COLO668 (cell line): Measurements from ENCODE around the gene LRCH1.

ENCODE experiments used
- DNase-seq: peaks from one replicate; lab custom pipeline; 2025; ENCODE audit not compliant: unreplicated experiment; lab: John Stamatoyannopoulos, UW

Gene LRCH1

GRCh38 chr13:46663206-46664037, 110.5 kb downstream of the LRCH1 start:
- DNase-seq: no peak

GRCh38 chr13:46664195-46664594, 111.2 kb downstream of the LRCH1 start:
- DNase-seq: no peak

DNA sequence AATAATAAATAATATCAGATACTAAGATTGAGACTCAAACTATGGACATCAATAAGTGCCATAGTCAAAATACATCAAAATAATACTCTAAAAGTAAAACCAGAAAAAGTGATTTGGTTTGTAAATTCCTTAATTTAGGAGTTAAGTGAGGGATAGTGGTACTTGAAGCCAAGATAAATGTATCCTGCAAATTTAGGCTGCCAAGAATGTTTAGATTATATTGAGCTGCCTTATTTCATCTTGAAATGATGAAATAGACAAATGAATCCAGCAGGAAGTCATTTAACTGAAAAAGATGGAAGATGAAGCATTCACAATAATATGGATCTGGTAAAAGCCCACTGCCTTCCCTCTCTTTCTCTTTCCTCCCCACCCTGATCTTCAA, 112.3 kb downstream of the LRCH1 start:
- DNase-seq: no peak

DNA sequence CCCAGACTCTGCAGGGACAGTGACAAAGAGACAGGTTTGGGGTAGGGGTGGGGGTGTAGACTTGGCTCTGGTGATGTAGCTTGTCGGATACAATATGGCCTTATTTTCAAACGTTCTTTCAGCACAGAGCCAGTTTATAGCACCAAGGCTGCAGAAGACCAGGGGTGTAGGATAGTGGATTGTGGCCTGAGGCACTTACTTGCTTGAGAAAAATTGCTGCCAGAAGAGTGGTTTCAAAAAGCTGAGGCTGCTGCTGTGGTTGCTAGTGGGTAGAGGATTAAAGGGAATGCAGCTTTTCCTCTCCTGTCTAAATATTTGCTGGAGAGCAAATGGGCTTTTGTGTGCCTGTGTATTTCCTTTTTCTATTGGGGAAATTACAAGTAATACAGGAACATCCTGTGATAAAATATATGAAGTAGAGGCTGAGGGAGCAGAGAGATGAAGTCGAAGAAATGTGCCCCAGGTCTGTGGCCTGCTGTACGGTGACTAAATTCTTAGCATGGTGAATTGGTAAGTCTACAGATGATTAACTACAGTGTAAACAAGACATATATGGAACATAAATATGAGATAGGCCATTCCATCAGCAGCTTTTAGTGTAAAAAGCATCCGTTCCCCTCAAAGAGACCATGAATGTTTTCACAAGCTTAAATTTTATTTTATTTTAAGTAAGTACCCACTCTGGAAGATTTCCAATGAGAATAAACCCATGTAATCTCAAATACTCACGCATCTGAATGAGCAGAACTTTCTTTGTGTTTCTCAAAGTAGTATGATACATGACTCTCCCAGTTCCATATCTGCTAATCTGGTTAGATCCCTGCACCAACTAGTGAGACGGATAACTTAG, 112.9 kb downstream of the LRCH1 start:
- DNase-seq: peak; percentile 49

DNA sequence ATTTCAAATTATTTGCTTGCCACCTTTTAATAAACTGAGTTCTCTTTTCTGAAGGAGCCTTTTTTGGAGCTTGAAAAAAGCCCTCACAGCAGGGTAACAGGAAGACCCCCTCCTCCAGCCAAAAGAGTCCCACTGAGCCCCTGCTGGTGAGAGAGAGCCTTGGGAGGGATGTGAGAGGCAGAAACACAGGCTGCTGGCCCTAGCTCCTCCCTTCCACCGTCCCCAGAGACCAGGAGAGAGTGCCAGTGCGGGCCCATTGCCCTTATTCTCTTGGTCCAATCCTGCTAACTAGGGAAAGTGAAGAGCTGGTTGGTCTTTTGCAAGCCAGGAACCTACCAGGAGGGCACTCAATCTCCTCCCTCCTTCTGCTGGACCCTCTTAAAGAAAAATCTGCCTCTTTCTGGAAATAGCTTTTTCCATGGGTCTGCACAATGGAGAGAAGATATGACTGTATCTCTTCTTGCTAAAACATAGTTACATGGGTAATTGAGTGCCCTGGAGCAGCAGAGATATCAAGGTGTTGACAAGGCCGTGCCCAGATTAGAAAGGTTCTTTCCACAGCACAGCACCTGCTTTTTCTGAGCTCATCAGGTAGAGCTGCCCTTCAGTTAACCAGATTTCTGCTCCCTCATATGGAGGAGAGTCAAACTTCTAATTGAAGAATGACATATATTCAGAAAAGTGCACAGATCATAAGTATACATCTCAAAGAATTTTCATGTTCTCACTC, 113.9 kb downstream of the LRCH1 start:
- no peak for DNase-seq

DNA sequence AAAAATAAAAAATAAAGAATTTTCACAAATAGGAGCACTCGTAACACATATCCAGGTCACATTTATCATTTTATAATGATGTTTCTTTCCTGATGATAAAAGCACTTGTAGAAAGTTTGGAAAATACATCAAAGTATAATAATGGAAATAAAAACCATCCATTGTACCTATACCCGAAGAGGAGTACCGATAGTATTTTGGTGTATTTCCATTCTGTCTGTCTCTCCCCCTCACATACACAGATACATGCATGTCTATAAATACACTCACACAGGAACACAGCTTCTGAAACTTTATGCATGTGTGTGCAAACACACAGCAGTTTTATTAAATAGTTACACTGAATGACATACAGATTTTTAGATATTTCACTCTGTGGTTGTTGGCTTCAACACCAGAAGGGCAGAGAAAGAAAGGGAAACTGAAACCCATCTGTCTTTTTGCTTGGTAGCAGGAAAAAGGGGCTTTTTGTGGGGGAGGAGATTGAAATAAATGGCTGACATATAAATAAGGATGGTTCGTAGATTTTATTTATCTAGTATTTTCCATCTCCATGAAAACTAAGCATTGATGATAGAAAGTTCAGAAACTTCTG, 114.8 kb downstream of the LRCH1 start:
- no peak for DNase-seq

GRCh38 chr13:46668302-46668720, 115.3 kb downstream of the LRCH1 start:
- DNase-seq: no peak

GRCh38 chr13:46668931-46669525, 116.1 kb downstream of the LRCH1 start:
- DNase-seq: no peak

DNA sequence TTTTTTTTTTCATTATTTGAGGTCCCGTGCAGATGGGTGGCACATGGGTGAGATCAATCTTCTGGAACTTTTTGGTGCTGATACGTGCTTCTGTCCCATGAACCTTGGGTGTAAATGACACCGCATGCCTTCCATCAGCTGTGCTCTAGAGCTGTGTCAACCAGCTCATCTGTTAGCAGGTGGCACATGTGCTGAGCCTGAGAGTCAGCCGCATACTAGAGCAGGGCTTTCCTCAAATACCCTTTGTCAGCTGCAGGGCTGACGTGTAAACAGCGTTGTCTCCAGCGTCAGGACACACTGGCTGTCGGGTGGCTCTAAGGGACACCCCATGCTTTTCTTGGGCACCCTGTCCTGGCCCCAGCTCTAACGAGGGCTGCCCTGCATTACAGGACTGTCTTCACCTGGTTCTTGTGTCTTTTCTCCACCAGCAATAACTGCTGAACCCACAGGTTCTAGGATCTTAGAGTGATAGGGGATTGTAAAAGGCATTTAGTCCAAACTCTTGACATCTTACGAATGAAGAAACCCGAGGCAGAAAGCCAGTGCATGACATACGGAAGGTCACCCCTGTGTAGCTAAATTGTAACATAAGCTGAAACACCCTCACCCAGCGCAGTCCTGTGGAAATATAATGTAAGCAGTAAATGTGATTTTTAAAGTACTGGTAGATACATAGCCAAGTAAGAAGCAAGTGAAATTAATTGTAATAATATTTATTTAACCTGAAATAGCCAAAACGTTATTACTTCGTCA, 119.5 kb downstream of the LRCH1 start:
- DNase-seq: no peak

DNA sequence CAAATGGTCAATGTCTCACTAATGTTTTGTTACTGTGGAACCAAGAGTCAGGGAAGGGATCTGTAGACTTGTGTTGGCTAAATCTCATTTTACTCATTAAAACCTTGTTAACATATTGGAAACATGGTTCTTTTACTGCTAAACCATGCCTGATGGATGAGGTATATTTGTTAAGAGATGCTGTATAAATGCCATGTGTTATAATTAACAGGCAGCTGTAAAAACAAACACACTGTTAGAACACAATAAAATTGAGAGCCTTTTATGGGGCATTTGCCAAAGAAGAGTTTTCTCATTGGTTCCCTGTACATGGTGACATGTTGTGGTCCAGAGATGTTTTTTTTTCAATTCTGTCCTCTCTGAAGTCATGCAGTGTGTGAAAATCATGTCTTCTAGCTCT, 122.0 kb downstream of the LRCH1 start:
- no peak for DNase-seq

- DNase-seq: no peak
These were observed 123.4 kb downstream of the LRCH1 start for GRCh38 chr13:46676378-46676725.

DNA sequence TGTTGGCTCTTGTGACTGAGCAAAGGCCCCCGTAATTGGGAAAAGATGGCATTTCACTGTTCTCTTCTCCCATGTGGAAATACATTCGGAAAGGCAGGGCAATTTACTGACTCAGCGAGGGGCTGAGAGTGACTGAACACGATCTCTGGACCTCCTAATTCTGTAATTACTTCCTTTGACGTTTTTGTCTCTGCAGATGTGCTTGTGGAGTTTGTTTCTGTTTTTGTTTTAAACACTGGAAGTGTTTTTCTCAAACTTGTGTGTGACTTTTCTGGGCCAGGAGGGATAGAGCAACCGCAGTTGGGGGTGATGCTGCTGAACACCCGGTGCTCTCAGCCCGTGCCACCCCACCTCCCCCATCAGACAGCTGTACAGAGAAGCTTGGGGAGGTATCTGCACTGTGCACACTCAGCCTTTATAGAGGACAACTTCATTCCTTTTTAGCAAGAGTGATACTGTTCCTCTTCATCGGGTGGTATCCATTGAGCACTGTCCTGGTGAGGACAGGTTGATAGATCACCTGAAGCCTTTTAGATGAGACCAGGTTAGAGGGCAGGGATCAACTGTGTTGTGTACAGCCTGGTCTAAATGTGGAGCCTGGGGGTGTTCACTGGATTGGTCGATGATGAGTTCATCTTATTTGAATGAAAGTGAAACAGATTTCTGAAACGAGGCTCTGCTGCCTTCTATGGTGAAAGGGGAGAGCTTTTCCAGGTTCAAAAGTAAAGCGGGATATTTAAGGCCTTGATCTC, 126.6 kb downstream of the LRCH1 start:
- no peak for DNase-seq

- DNase-seq: no peak
These were observed 129.0 kb downstream of the LRCH1 start for GRCh38 chr13:46682015-46682414.

DNA sequence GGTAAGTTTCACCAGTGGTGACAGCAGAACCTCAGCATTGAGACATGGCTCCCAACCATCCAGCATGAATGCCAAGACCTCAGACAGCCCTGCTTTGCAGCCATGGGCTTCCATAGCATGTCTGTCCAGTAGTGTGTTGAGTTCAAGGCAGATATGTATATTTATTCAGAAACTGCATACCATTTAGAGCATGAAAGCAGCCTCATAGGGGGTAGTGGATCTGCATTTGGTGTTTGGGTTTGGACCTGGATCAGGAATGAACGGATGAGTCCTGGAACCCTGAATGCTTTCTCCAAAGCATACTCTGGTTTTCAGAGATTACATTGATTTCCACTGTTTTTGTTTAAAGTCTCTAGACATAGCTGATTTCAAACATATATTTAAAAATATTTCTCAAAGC, 129.7 kb downstream of the LRCH1 start:
- DNase-seq: no peak

GRCh38 chr13:46683676-46684260, 130.8 kb downstream of the LRCH1 start:
- DNase-seq: no peak

- DNase-seq: no peak
These were observed 131.5 kb downstream of the LRCH1 start for GRCh38 chr13:46684287-46685001.

DNA sequence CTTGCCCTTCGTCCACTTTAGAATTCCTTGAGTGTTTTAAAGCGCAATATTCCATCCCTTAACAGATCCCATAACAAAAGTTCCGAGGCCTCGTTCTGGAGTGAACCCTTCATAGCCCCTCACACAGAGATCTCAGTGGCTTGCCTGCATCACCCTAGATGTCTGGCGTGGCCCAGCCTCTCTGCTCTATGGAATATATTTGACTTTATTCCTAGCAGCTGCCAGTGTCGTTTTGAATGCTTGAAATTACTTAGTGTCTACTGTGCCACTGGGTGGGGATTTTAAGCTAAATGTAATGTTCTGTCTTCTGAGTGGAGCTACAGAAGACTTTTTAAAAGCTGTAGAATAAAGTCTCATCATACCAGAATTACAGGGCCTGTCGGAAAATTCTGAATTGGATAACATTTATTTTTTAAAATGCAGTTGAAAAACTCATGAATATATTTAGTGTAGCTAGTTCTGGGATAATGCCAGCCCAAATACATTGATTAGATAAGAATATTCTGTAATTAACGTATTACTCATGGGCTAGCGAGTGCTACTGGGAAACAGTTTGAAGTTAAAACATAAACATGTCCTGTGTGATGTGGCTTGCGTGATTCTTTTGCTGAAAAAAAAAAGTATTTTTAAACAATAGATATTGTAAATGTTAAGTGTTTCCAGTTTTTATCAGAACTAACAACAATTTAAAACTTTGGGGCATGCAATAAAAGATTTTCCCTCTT, 132.2 kb downstream of the LRCH1 start:
- DNase-seq: no peak

DNA sequence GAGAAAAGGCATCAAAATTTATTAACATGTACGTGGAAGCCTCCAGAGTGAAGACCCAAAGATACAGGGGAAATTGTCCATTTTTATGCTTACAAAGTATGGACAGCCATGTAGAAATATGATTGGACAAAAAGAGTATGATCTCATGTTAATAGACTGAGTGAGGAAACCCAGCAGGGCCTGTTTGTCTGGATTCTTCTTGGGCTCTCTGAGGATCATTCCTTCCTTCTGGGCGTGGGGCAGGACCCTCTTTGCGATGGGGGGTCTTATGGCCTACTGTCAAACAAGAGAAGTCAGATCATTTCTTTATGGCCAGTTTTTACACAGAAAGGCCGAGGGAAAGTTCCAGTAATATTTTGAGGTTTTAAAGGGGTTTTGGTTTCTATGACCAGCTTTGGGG, 133.2 kb downstream of the LRCH1 start:
- no peak for DNase-seq
